Measurements from ENCODE around the gene NHERF1.
A peak's percentile ranks its signal among the peaks of the same experiment; 100 is the strongest.

The NHERF1 gene

DNA sequence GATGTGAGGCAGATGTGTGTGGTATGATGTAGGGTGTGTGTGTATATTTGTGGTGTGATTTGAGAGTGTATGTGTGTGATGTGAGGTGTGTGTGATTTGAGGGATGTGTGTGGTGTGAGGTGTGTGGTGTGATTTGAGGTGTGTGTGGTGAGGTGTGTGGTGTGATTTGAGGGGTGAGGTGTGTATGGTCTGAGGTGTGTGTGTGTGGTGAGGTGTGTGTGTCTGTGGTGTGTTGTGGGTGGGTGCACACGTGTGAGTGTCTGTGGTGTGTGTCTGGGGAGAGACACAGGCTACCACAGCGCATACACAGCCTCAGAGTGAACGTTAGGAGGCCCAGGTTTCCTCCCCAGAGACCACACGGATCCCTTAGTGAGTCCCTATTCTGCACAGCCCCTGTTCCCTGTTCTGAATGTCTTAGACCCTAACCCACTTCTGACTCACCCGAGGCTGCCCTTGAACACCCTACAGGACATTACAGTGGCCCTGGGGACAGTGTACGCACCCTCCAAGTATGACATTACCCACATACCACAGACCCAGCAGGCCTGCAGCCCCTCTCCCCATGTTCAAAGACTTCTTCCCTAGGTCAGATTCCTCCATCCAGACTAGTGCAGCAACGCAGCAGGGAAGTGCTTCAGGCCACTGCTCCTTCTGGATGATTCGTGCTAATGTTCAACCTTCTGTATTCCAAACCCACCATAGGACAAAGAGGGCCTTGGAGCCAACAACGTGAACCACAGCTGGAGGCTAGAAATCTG, 14.9 kb upstream of the NHERF1 start:
- DNase-seq: no peak

DNA sequence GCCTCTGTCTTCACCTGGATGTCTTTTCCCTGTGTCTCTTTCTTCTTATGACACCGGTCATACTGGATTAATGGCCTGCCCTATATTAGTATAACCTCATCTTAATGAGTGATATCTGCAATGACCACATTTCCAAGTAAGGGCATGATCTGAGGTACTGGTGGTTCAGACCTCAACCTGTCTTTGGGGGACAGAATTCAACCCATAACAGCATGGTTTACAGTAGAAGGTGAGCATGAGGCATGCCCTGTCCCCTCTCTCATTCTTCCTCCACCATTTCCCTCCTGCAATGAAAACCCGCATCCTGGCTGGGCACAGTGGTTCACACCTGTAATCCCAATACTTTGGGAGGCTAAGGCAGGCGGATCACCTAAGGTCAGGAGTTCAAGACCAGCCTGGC, 14.2 kb upstream of the NHERF1 start:
- DNase-seq: no peak

DNA sequence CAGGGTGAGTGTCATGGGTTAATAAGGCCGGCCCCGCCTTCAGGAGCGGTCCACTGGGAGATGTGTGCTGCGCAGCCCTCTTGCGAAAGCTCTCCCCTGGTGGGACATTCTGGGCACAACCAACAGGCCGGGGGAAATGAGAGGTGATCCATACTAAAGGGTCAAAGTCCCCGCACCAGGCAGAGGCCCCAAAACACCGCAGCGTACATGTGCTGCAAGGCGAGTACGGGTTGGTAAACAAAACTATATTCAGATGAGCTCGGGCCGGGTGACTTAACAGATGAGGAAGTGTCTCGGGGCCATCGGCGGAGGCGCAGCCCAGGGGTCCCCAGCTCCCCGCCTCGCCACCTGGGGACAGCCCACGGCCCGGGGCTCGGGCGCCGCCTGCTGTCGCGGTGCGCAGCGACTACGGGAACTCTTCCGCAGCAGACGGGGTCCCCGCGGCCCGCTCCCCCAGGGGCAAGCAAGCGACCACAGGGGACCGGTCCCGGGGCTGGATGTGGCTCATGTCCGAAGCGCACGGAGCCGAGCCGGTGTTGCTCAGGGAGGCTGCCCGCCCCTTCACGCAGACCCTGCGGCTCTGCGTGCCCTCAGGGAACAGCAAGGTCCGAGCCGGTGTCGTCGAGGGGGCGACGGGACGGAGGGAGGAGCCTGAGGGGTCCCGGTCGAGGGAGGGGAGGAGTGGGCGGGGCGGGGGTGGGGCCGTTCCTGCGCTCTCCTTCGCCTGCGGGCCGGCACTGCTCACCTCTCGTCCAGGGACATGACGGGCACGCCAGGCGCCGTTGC, 11.7 kb upstream of the NHERF1 start, which contains the start of gene RAB37:
Gene RAB37, plus strand, starts transcription at position 744 of the 786 bp plus-strand sequence. Its CDS starts 17 bp downstream, at position 761.
- no peak for DNase-seq

DNA sequence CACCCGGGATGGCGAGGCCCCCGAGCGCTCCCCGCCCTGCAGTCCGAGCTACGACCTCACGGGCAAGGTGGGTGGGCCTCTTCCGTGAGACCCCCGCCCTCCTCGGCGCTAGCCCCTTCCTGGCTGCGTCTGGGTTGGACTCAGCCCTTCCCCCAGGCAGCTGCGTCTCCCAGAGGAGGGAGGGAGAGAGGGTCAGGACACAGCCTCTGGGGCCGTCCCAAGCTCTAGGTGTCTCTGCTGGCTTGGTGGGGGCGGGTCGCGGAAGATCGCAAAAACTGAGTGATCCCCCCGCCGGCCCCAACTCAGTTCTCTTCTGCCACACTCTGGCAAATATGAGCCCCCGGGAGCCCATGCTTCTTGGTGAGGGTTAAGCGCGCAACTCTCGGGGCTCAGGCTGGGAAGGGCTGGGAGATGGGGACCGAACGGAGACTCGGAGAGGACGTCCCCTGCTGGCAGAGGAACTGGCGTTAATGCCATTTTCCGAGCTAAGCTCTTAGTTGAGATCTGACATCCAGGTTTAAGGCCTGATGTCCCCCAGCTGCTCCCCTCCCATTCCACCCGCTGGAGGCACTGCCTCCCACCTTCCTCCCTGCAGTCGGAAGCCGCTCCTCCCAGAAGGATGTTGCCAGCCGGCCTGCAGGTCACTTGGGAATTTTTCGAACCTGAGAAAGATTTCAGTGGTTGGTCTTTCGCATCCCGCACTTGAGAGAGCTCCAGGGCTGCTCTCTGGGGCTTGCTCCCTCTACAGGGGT, 11.0 kb upstream of the NHERF1 start:
- peak; percentile 22 for DNase-seq

DNA sequence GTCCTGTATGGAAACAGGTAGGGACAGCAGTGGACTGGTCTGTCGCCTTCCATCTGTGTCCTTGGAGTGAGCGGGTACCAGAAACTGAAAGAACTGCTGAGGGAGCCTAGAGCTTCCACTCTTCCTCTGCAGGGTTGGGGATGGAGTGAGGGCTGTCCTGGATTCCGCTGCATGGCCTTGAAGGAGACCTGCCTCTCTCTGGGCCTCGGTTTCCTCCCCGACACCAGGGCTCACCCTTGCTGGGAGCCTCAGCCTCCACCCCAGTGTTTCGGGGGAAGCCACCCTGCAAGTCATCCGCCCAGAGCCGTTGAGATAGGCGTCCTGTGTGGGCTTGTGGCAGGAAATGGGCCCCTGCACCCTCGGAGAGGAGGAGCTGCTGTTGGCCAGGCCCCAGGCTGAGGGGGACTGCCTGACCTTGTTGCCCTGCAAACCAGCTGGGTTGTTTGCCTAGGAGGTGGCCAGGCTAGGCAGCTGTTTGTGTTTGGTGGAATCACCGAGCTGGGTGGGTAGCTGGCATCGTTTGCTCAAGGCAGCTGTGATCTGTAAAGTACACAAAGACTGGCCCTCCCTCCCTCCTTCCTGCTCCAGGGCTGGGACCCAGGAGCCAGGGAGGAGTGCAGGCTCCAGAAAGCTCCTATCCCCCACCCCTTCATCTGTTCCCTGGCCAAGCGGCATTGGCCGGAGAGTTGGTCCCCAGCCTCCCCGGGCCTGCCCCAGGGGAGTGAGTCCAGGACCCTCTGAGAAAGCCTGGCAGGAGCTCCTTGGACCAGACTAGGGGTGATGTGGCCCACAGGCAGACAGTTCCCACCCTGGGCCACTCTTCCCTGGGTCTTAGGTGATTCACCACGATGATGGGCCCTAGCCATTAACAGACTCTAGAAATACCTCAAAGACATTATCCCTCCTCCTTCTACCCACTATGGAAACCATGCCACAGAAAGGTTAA, 10.1 kb upstream of the NHERF1 start:
- no peak for DNase-seq

DNA sequence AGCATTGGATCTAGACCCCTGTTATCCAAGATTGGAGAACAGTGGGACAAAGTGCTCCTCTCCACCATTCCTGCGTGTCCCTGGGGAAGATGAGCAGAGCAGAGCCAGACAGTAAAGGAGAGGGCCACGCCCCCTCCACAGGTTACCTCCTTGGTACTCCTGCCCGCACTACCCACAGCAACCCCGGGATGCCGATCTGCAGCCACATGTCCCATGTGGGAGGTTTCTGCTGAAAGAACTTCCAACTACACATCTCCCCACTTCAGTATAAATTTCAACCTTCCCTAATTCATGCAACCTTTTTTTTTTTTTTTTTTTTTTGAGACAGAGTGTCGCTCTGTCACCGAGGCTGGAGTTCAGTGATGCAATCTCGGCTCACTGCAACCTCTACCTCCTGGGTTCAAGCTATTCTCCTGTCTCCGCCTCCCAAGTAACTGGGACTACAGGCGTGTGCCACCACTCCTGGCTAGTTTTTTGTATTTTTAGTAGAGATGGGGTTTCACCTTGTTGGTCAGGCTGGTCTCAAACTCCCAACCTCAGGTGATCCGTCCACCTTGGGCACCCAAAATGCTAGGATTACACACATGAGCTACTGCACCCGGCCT, 9.1 kb upstream of the NHERF1 start:
- DNase-seq: no peak

DNA sequence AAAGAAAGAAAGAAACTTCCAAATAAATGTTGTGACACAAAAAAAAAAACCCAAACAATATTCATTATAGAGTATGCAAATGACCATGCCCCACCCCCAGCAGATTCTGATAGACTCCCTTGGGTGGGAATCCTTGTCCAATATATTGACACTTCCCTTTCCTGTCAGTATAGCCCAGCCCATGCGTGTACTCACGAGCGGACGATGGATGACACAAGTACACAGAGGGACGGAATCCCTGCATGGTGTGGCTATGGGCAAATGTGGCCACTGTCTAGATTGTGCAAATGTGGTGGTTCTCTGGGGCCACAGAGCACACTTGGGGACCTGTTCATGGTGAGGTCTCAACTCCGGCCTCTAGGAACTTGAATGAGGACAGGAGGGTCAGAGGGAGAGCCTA, 8.3 kb upstream of the NHERF1 start:
- no peak for DNase-seq

DNA sequence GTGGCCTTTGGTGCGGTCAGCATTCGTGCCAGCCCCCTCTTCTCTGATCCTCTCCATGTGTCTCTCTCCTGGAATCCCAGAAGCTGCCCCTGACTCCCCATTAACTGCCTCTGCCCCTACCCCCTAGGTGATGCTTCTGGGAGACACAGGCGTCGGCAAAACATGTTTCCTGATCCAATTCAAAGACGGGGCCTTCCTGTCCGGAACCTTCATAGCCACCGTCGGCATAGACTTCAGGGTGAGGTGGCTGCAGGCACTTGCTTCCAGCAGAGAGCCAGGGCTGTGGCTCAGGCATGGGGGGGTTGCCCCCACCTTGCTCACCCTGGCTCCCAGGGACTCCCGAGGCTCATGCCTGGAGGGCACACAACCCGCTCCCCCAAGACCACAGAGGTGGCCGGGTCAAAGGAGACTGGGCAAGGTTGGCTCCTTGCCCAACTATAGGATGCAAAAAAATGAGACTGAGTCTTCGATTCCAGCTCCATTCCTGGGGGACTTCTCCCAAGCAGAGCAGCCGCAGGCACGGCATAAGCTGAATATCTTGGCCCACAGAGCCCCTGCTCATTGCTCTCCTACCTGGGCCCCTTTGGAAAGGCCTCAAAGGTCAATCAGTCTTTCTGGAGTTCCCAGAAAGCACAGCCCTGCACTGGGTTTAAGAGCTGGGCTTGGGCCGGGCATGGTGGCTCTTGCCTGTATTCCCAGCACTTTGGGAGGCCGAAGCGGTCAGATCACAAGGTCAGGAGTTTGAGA, 7.6 kb upstream of the NHERF1 start:
- no peak for DNase-seq

DNA sequence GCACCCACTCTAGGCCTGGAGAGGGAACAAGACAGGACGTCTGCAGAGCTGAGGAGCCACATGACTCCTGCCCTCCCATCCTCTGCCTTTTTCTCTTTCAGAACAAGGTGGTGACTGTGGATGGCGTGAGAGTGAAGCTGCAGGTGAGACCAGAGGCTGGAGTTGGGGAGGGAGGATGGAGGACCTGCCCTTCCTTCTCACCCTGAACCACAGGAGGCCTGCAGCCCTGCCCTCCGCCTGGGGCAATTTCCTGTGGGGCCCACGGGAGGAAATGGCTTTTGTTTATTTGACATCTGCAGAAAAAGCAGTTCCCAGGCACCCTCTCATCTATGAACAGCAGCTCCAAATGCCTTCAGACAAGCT, 6.3 kb upstream of the NHERF1 start:
- no peak for DNase-seq

DNA sequence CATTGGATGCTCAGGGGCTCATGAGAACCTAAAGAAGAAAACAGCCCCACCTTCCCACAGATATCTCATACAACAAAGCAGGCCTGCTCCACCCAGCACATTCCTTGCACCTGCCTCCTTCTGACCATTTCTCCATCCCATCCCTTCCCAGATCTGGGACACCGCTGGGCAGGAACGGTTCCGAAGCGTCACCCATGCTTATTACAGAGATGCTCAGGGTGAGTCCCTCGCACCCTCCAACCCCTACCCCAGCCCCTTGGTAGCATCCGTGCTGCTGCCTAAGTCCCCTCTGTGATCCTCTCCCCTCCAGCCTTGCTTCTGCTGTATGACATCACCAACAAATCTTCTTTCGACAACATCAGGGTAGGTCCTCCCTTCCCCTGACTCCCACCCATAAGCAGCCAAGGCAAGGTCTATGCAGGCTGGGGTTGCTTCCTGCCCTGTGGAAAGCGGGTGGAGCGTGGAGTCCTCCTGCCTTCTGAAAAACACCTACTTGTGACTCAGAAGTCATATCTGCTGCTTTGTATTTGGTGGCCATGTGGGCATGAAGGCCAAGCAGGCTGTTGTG, 5.4 kb upstream of the NHERF1 start:
- no peak for DNase-seq

DNA sequence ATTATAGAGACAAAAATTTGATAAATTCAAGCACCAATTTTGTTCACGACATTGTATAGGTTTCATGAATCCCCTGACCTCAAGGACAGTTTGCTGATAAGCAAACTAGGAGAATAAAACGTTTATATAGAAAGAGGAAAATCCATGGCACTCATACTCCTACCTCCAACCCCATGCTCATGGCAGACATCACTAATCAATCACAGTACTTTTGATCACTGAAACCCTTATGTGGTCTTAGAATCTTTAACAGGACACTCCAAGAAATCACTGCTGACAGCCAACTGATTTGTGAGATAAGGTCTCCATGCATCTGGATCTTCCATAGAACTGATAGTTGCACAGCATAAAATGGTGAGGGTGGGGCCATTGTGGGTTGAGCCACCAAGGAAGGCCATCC, 4.7 kb upstream of the NHERF1 start:
- no peak for DNase-seq

DNA sequence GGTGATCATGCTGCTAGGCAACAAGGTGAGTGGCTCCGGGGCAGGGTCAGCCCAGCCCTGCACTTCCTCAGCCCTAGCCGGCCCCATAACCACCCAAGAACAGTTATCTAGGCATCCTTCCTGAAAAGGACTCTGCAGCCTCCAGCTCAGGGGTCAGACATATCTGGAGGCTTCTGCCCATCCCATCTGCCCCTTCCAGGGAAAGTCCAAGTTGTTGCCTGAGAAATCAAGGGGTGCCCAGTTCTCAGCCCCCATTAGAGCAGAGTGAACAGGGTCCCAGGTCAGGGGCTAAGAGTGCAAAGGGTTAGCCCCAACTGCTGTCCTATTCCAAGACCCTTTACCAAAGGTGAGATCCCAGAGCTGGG, 4.1 kb upstream of the NHERF1 start:
- no peak for DNase-seq

DNA sequence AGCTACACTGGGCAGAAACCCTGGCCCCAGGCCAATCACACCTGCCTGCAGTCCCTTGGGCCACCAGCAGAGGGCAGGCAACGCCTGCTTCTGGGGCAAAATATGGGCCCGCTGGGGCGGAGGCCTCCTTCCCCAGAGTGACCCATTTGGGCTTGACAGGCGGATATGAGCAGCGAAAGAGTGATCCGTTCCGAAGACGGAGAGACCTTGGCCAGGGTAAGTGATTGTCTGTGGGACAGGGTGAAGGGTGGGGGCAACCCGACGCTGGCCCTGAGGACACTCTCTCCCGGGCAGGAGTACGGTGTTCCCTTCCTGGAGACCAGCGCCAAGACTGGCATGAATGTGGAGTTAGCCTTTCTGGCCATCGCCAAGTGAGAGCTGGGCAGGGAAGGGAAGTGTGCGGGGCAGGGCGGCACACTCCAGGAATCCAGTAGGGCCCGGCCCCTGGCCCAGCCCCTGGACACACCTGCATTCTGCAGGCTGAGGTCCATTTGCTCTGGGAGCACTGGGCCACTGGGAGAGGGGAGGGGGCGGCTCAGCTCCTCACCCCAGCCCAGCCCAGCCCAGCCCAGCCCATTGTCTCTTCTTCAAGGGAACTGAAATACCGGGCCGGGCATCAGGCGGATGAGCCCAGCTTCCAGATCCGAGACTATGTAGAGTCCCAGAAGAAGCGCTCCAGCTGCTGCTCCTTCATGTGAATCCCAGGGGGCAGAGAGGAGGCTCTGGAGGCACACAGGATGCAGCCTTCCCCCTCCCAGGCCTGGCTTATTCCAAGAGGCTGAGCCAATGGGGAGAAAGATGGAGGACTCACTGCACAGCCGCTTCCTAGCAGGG, 3.5 kb upstream of the NHERF1 start:
- peak; percentile 51 for DNase-seq

DNA sequence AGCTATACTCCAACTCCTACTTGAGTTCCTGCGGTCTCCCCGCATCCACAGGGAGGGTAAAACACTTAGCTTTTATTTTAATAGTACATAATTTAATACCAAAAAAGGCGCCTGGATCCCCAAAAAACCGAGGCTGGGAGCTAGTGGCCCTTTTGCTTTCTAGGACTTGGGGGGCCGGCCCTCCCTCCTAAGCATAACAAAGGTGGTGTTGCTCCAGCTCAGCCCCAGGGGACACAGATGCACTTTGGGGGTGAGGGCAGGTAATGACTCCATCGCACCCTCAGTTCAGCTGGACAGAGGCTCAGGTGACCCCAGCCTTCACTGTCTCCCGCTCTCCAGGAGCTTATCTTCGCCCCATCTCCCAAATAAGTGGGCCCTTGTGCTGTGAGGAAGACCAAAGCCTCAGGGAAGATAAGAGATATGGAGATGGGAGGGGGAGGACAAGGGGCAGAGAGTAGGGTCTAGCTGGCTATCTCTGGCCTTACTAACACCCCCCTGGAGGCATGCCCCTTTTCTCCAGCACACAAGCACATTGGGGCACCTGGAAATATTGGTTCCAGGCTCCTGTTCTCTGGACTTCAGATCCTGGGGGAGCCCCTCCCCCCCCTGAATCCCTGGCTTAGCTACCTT, 2.8 kb upstream of the NHERF1 start:
- no peak for DNase-seq

DNA sequence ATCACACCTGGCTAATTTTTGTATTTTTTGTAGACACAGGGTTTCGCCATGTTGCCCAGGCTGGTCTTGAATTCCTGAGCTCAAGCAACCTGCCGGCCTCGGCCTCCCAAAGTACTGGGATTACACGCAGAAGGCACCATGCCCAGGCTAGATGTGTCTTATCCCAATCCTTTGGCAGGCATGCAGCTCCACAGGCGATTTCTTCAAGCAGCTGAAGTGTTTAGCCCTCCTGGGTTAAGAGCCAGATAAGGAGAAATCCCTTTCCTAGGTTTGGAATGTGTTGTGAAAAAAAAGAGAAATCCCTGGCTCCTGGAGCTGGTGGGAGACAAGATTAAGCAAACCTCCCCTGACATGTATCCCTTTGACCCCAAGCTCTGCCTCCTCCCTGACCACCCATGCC, 2.1 kb upstream of the NHERF1 start:
- DNase-seq: no peak

DNA sequence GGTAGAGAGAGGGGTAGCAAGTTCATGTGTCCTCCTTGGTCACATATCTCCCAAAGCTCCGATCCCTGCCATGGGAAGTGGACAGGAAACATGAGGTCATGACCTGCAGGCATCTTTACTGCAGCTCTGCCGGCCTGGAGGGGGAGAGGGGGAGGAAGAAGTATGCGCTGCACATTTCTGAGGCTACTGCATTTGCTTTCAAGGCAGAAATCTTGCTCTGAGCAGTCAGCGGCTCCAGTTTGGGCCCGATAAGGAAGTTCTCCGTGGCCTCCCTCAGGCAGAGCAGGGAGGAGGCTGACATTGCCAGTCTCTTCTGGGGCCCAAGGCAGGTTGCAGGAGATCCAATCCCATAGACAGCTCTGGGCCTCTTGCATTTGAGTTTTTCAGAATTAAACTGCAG, 1.5 kb upstream of the NHERF1 start:
- DNase-seq: no peak

DNA sequence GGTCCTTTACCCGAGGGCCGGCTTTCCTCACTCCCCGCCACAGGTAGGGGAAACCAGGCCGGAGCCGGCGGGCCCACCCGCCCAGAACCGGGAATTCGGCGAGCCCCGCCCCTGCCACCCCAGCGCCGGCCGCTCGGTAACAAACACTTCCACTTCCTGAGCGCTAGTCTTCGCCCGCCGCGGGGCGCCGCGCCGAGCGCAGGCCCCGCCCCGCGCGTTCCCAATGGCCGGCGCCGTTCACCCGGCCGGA, 224 bp upstream of the NHERF1 start:
- DNase-seq: no peak

DNA sequence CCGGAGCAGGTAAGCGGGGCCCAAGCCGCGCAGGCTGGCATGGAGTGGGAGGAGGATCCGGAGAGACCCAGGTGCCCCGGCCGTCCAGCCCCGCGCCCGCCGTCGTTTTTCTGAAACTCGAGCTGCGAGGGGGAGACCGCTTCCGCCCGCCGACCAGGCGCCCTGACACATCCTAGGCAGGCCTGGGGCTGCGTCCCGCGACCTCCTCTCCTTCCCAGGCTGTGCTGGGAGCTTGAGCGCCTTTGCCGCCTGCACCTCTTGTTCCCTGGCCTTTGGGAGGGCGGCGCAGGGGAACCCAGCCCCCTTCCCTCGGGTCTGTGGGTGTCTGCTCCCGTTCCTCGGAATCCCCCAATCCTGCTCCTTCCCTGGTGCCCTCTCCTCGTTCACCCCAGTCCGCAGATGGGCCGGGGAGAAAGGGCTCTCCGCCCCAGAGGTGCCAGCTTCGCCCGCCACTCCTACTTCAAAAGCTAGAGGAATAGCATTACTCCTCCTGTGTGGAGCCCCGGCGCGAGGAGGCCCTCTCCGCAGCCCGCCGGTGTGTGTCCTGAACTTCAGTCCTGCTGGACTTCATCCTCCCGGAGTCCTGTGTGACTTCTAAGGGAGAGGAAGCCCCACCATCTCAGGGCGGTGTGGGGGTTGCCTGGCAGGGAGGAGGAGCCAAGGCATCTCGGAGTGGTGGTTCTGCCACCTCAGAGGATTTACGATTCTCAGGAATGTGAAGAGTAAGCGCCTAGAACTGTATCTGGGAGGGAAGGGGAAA, 1.0 kb downstream of the NHERF1 start:
- DNase-seq: no peak

DNA sequence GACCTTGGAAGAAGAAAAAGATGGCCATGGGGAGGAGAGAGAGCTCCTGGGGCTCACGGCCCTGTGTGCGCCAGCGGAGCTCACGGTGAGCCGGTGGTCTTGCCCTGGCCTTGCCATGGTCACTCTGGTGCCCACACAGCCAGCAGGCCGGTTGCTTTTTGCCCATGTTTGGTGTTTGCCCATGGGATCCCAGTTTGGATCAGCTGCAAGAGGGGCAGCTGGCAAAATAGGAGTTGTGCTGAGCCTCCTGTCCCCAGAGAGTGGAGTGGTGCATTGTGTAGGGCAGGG, 1.6 kb downstream of the NHERF1 start:
- DNase-seq: no peak
